CD14-positive monocyte (primary cell): Measurements from ENCODE around the gene RNASEH2C. TPM values are rescaled to one million over a fixed set of nuclear protein-coding genes. Genes with fewer than 3 reads are reported as not detected.
"Not testable (repeated sequence)": the region's sequence is repeated elsewhere in the genome, so short reads cannot be mapped to it uniquely, and the experiment has no call there.

Experiments
- DNase-seq, 3 donors: peaks; one replicate each; pipeline ENCODE4 v3.0.0-alpha.2; 2011 to 2022
- H2AFZ ChIP-seq: 2 replicates; pipeline ENCODE4 v1.6.0; 2012; ENCODE audit warnings: mild to moderate bottlenecking, low read depth, low read length, inconsistent platforms; ENCODE audit not compliant: insufficient read depth, poor library complexity, severe bottlenecking
- H3K27ac ChIP-seq, 2 donors: 1 replicate in 1 of 2; 2 replicates in 1 of 2; pipeline ENCODE4 v1.5.1; 2012 to 2013; ENCODE audit warnings: low read length in 2 of 2, control low read depth in 1 of 2, inconsistent platforms in 1 of 2, low read depth in 1 of 2, mild to moderate bottlenecking in 1 of 2
- H3K27me3 ChIP-seq, 2 donors: one replicate each; pipeline versions ENCODE4 v1.6.0 to v1.6.1; 2011 to 2013; ENCODE audit warnings: low read length in 2 of 2; ENCODE audit not compliant: control insufficient read depth in 2 of 2, insufficient read depth in 2 of 2
- H3K36me3 ChIP-seq, 2 donors: replicated peaks in 1 of 2; 1 replicate in 1 of 2; 2 replicates in 1 of 2; pipeline versions ENCODE4 v1.5.1 to v1.6.1; 2012 to 2013; ENCODE audit warnings: low read length in 2 of 2, control low read depth in 1 of 2, inconsistent platforms in 1 of 2, mild to moderate bottlenecking in 1 of 2; ENCODE audit not compliant: insufficient read depth in 2 of 2, control insufficient read depth in 1 of 2
- H3K4me1 ChIP-seq, 2 donors: 1 replicate in 1 of 2; 2 replicates in 1 of 2; pipeline versions ENCODE4 v1.5.1 to v1.6.1; 2012 to 2013; ENCODE audit warnings: low read length in 2 of 2, control low read depth in 1 of 2, inconsistent platforms in 1 of 2, mild to moderate bottlenecking in 1 of 2, moderate library complexity in 1 of 2; ENCODE audit not compliant: insufficient read depth in 2 of 2, control insufficient read depth in 1 of 2
- H3K4me2 ChIP-seq: replicated peaks from 2 replicates; pipeline ENCODE3; 2012; ENCODE audit warnings: low read length, moderate library complexity, mild to moderate bottlenecking; ENCODE audit not compliant: poor library complexity, severe bottlenecking; ENCODE audit errors: extremely low read depth
- H3K4me3 ChIP-seq, 3 experiments: fragments of 200-600 bp in 1 of 3; sonication (generic) in 1 of 3; replicated peaks in 1 of 3; 1 replicate in 2 of 3; 2 replicates in 1 of 3; pipeline ENCODE4 v1.5.1; 2011 to 2013; ENCODE audit warnings: low read length in 3 of 3, mild to moderate bottlenecking in 3 of 3, control low read depth in 2 of 3, low read depth in 2 of 3, inconsistent platforms in 1 of 3, moderate library complexity in 1 of 3
- H3K79me2 ChIP-seq: 2 replicates; pipeline ENCODE4 v1.6.0; 2012; ENCODE audit warnings: mild to moderate bottlenecking, control low read depth, inconsistent platforms, low read length, moderate library complexity; ENCODE audit not compliant: insufficient read depth
- H3K9ac ChIP-seq: 2 replicates; pipeline ENCODE4 v1.6.0; 2017; ENCODE audit warnings: low read length, mild to moderate bottlenecking; ENCODE audit not compliant: insufficient read depth, poor library complexity, severe bottlenecking
- H3K9me3 ChIP-seq, 2 donors: replicated peaks in 1 of 2; 1 replicate in 1 of 2; 2 replicates in 1 of 2; pipeline versions ENCODE4 v1.5.1 to v1.6.1; 2012 to 2013; ENCODE audit warnings: low read length in 2 of 2, control low read depth in 1 of 2; ENCODE audit not compliant: control insufficient read depth in 1 of 2, insufficient read depth in 1 of 2
- H4K20me1 ChIP-seq: 2 replicates; pipeline ENCODE4 v1.6.0; 2012; ENCODE audit warnings: mild to moderate bottlenecking, low read length, control low read depth, moderate library complexity; ENCODE audit not compliant: insufficient read depth
- H3K27ac Mint-ChIP-seq, 7 donors: one replicate each; pipeline ENCODE4 v1.8.0; 2020; ENCODE audit warnings: mild to moderate bottlenecking in 7 of 7, mixed read lengths in 7 of 7, moderate library complexity in 6 of 7, inconsistent platforms in 2 of 7
- H3K27me3 Mint-ChIP-seq, 3 donors: one replicate each; pipeline ENCODE4 v1.8.0; 2021 to 2022; ENCODE audit warnings: low read depth in 3 of 3, mild to moderate bottlenecking in 3 of 3, mixed read lengths in 3 of 3, moderate library complexity in 3 of 3, inconsistent platforms in 1 of 3
- H3K36me3 Mint-ChIP-seq, 2 donors: one replicate each; pipeline ENCODE4 v1.8.0; 2020; ENCODE audit warnings: mixed read lengths in 2 of 2, inconsistent platforms in 1 of 2, mild to moderate bottlenecking in 1 of 2
- H3K4me1 Mint-ChIP-seq: one replicate; pipeline ENCODE4 v1.8.0; 2020; ENCODE audit warnings: mild to moderate bottlenecking, mixed read lengths
- H3K4me3 Mint-ChIP-seq, 2 donors: one replicate each; pipeline ENCODE4 v1.8.0; 2020; ENCODE audit warnings: mild to moderate bottlenecking in 2 of 2, mixed read lengths in 2 of 2, moderate library complexity in 1 of 2
- H3K9me3 Mint-ChIP-seq, 7 donors: one replicate each; pipeline ENCODE4 v1.8.0; 2020 to 2022; ENCODE audit warnings: mixed read lengths in 7 of 7, mild to moderate bottlenecking in 6 of 7, moderate library complexity in 6 of 7, inconsistent platforms in 2 of 7
- WGBS: methylation state at CpG from one replicate; pipeline ENCODE4 v1.1.5; 2013; ENCODE audit warnings: missing lambda C conversion rate; ENCODE audit not compliant: insufficient coverage; 5-methylcytosine and 5-hydroxymethylcytosine counted together
- intact Hi-C, 2 donors: fragments of 100-400 bp; cut with micrococcal nuclease; formaldehyde crosslinking; loops; one replicate each; pipeline versions ENCODE4 v1.15.0 to v1.15.1; 2023
- polyA plus RNA-seq, 3 donors: library from polyadenylated mRNA; depleted of rRNA in 1 of 3; unstranded in 2 of 3; stranded (reverse) in 1 of 3; fragments of 300-500 nt in 2 of 3; fragments of >200 nt in 1 of 3; fragmentation: Illumina TruSeq in 2 of 3; gene quantifications; 1 replicate in 2 of 3; 2 replicates in 1 of 3; pipeline ENCODE4 v1.2.3, GENCODE V29; 2012 to 2021
- TF ChIP-seq, protein P1 (sequence below): fragments of 200-600 bp; IDR thresholded peaks from one replicate; pipeline ENCODE4 v1.8.0; 2022; ENCODE audit warnings: antibody characterized with exemption, mild to moderate bottlenecking

RNASEH2C gene
- polyA plus RNA-seq, 3 donors: 33.3 to 131 (median 95.2) TPM

- WGBS: 85% methylated on average over 7 of the region's 11 CpGs
- Histone ChIP-seq H2AFZ (peak overlapping the region; percentile 50), H3K79me2 (no peaks in the 10 kb centered on the region), H4K20me1 (no peaks in the 10 kb centered on the region), H3K27me3 (no peaks in the 10 kb centered on the region), H3K4me3 (no peak overlapping the region), H3K4me1 (no peaks in the 10 kb centered on the region), H3K9ac (no peak overlapping the region), H3K36me3 (no peaks in the 10 kb centered on the region), H3K9me3 (no peaks in the 10 kb centered on the region), H3K4me2 (no peak overlapping the region), H3K27ac (no peak overlapping the region)
- TF ChIP-seq, protein P1, sequence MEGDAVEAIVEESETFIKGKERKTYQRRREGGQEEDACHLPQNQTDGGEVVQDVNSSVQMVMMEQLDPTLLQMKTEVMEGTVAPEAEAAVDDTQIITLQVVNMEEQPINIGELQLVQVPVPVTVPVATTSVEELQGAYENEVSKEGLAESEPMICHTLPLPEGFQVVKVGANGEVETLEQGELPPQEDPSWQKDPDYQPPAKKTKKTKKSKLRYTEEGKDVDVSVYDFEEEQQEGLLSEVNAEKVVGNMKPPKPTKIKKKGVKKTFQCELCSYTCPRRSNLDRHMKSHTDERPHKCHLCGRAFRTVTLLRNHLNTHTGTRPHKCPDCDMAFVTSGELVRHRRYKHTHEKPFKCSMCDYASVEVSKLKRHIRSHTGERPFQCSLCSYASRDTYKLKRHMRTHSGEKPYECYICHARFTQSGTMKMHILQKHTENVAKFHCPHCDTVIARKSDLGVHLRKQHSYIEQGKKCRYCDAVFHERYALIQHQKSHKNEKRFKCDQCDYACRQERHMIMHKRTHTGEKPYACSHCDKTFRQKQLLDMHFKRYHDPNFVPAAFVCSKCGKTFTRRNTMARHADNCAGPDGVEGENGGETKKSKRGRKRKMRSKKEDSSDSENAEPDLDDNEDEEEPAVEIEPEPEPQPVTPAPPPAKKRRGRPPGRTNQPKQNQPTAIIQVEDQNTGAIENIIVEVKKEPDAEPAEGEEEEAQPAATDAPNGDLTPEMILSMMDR: no peak
- Mint-ChIP-seq H3K27ac (peak overlapping the region in 1 of 7 donors; percentile 54), H3K36me3 (no peaks in the 10 kb centered on the region), H3K4me1 (no peaks in the 10 kb centered on the region), H3K9me3 (peaks cover 0 to under 1% (median 0%) of the 10 kb centered on the region in 7 donors), H3K4me3 (no peak overlapping the region), H3K27me3 (peaks cover 2% of the 10 kb centered on the region in 3 donors)
- intact Hi-C loops: no loop called here
- DNase-seq: no peak
Measured at GRCh38 chr11:65692367-65692766, 28.2 kb downstream of the RNASEH2C start.

GRCh38 chr11:65691847-65692246 is 28.8 kb downstream of the RNASEH2C start:
- 100% methylated on average over 2 of the region's 8 CpGs for WGBS
- intact Hi-C loops, DNase-seq, H3K4me1 ChIP-seq, H3K9ac ChIP-seq, H3K27ac Mint-ChIP-seq, H3K4me3 Mint-ChIP-seq, H3K27ac ChIP-seq, H2AFZ ChIP-seq, H3K4me3 ChIP-seq, H3K9me3 ChIP-seq, H3K4me2 ChIP-seq, H3K27me3 ChIP-seq, H3K36me3 ChIP-seq, H3K9me3 Mint-ChIP-seq, H3K27me3 Mint-ChIP-seq, H4K20me1 ChIP-seq, H3K79me2 ChIP-seq, H3K4me1 Mint-ChIP-seq, H3K36me3 Mint-ChIP-seq: not testable (repeated sequence)
